ENCODE results near the gene CDK15. TPM values are rescaled to one million over a fixed set of nuclear protein-coding genes. Genes with fewer than 3 reads are reported as not detected.

Gene CDK15
- total RNA-seq, 1 experiment from 2014 or later, result not detected

- ChIA-PET RAD21 (ENCODE audit: low non-redundant PET in 1 of 2, low total read pairs in 2 of 2, uncharacterized antibody in 2 of 2, unreplicated experiment in 2 of 2) (no interaction called here), CTCF (no interaction called here), POLR2A (no interaction called here)
- Histone ChIP-seq H3K9me3 (ENCODE audit: control insufficient read depth in 1 of 2, insufficient read depth in 1 of 2, low read depth in 1 of 2, low read length in 2 of 2) (no peaks in the 10 kb centered on the region), H4K20me1 (ENCODE audit: insufficient read depth) (no peaks in the 10 kb centered on the region), H3K27ac (ENCODE audit: low read depth, low read length) (no peak overlapping the region), H3K4me1 (ENCODE audit: control insufficient read depth in 1 of 2, insufficient read depth in 2 of 2, low read length in 2 of 2) (peaks cover 9 to 17% of the 10 kb centered on the region in 2 experiments), H3K27me3 (ENCODE audit: insufficient read depth, low read length) (peaks cover 64% of the 10 kb centered on the region), H3K79me2 (ENCODE audit: insufficient read depth, low read length) (no peaks in the 10 kb centered on the region), H2AFZ (ENCODE audit: low read depth, low read length, poor library complexity, severe bottlenecking) (no peak overlapping the region), H3K4me3 (replicated peaks in 1 of 2; ENCODE audit: low read depth in 1 of 2, low read length in 2 of 2) (no peak overlapping the region), H3K4me2 (ENCODE audit: low read length) (no peak overlapping the region), H3K9me2 (ENCODE audit: insufficient read depth) (no peaks in the 10 kb centered on the region), H3K9ac (ENCODE audit: low read length) (no peak overlapping the region), H3K36me3 (ENCODE audit: control insufficient read depth in 1 of 2, insufficient read depth in 2 of 2, low read length in 2 of 2) (no peaks in the 10 kb centered on the region)
- no TSS peak for BruUV-seq (replicated peaks)
- intact Hi-C loops (cut with micrococcal nuclease), result no loop called here
- TF ChIP-seq CTCF (IDR thresholded peaks at IDR 0.05 in 2 of 3, conservative IDR thresholded peaks at IDR 0.05 in 1 of 3; ENCODE audit: borderline replicate concordance in 1 of 3, insufficient read depth in 1 of 3, low read depth in 2 of 3, low read length in 2 of 3), result no peak
- no peak for ATAC-seq
- DNase-seq (ENCODE audit: low read depth, low spot score), result no peak
Observed at GRCh38 chr2:201888426-201888800, 82.1 kb downstream of the CDK15 start.

GRCh38 chr2:201890453-201890852 is 84.1 kb downstream of the CDK15 start:
- Histone ChIP-seq H3K79me2 (ENCODE audit: insufficient read depth, low read length) (no peaks in the 10 kb centered on the region), H3K9me3 (ENCODE audit: control insufficient read depth in 1 of 2, insufficient read depth in 1 of 2, low read depth in 1 of 2, low read length in 2 of 2) (no peaks in the 10 kb centered on the region), H2AFZ (ENCODE audit: low read depth, low read length, poor library complexity, severe bottlenecking) (no peak overlapping the region), H3K4me3 (replicated peaks in 1 of 2; ENCODE audit: low read depth in 1 of 2, low read length in 2 of 2) (no peak overlapping the region), H3K9ac (ENCODE audit: low read length) (no peak overlapping the region), H3K27me3 (ENCODE audit: insufficient read depth, low read length) (peaks cover 57% of the 10 kb centered on the region), H3K9me2 (ENCODE audit: insufficient read depth) (no peaks in the 10 kb centered on the region), H3K36me3 (ENCODE audit: control insufficient read depth in 1 of 2, insufficient read depth in 2 of 2, low read length in 2 of 2) (no peaks in the 10 kb centered on the region), H4K20me1 (ENCODE audit: insufficient read depth) (no peaks in the 10 kb centered on the region), H3K4me2 (ENCODE audit: low read length) (no peak overlapping the region), H3K4me1 (ENCODE audit: control insufficient read depth in 1 of 2, insufficient read depth in 2 of 2, low read length in 2 of 2) (peaks cover 9 to 17% of the 10 kb centered on the region in 2 experiments), H3K27ac (ENCODE audit: low read depth, low read length) (no peak overlapping the region)
- BruUV-seq (replicated peaks), result no TSS peak
- POLR2A ChIA-PET, result no interaction called here
- RAD21 ChIA-PET (ENCODE audit: low non-redundant PET in 1 of 2, low total read pairs in 2 of 2, uncharacterized antibody in 2 of 2, unreplicated experiment in 2 of 2), result no interaction called here
- ATAC-seq, result no peak
- intact Hi-C loops (cut with micrococcal nuclease), result no loop called here
- no peak for DNase-seq (ENCODE audit: low read depth, low spot score)
- CTCF ChIA-PET, result no interaction called here
- peak; percentile 84 for TF ChIP-seq FOSL1 (IDR thresholded peaks at IDR 0.05; ENCODE audit: low read depth)
- 0 out of 2 replicates have a peak, but pooled peaks have one; percentile 34 for TF ChIP-seq SP1 (IDR thresholded peaks at IDR 0.05; ENCODE audit: low read depth)
- TF ChIP-seq EGR1 (IDR thresholded peaks at IDR 0.05; ENCODE audit: low read depth), result no peak
- no peak for TF ChIP-seq RAD21 (IDR thresholded peaks at IDR 0.05; ENCODE audit: low read depth)
- no peak for TF ChIP-seq POLR2AphosphoS5 (IDR thresholded peaks at IDR 0.05; ENCODE audit: low read depth, low read length)
- TF ChIP-seq, protein P1, sequence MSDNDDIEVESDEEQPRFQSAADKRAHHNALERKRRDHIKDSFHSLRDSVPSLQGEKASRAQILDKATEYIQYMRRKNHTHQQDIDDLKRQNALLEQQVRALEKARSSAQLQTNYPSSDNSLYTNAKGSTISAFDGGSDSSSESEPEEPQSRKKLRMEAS (IDR thresholded peaks at IDR 0.05), result no peak
- TF ChIP-seq ZNF274 (IDR thresholded peaks at IDR 0.05; ENCODE audit: low read depth, low read length), result no peak
- TF ChIP-seq SIN3A (IDR thresholded peaks at IDR 0.05; ENCODE audit: low read depth), result no peak
- TF ChIP-seq, protein P2, sequence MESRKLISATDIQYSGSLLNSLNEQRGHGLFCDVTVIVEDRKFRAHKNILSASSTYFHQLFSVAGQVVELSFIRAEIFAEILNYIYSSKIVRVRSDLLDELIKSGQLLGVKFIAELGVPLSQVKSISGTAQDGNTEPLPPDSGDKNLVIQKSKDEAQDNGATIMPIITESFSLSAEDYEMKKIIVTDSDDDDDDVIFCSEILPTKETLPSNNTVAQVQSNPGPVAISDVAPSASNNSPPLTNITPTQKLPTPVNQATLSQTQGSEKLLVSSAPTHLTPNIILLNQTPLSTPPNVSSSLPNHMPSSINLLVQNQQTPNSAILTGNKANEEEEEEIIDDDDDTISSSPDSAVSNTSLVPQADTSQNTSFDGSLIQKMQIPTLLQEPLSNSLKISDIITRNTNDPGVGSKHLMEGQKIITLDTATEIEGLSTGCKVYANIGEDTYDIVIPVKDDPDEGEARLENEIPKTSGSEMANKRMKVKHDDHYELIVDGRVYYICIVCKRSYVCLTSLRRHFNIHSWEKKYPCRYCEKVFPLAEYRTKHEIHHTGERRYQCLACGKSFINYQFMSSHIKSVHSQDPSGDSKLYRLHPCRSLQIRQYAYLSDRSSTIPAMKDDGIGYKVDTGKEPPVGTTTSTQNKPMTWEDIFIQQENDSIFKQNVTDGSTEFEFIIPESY (IDR thresholded peaks at IDR 0.05; ENCODE audit: extremely low read depth, insufficient replicate concordance, low read length), result no peak
- no peak for TF ChIP-seq REST (IDR thresholded peaks at IDR 0.05; ENCODE audit: low read depth)
- no peak for TF ChIP-seq CBX3 (IDR thresholded peaks at IDR 0.05; ENCODE audit: low read depth)
- no peak for TF ChIP-seq ZFX (IDR thresholded peaks at IDR 0.05)
- TF ChIP-seq YY1 (IDR thresholded peaks at IDR 0.05; ENCODE audit: extremely low read depth, insufficient replicate concordance, low read depth, low read length), result no peak

Measured in HCT116 (cell line).